Measurements from ENCODE around the gene ZNF135.

The ZNF135 gene

GRCh38 chr19:58037927-58038687 lies 21.0 kb upstream of the ZNF135 start:
- no peak overlapping the region for H3K4me3 Mint-ChIP-seq
- no peak overlapping the region for H3K27ac Mint-ChIP-seq (ENCODE audit: low read depth)
- H3K9me3 Mint-ChIP-seq = peaks cover 27% of the 10 kb centered on the region
- DNase-seq (ENCODE audit: low spot score in 2 of 2) (no peak), ATAC-seq (replicated peaks; ENCODE audit: extremely low read depth, poor library complexity, severe bottlenecking) (no peak)
- peaks cover 21% of the 10 kb centered on the region for H3K27me3 Mint-ChIP-seq
- no peaks in the 10 kb centered on the region for H3K36me3 Mint-ChIP-seq (ENCODE audit: insufficient read depth)
- H3K4me1 Mint-ChIP-seq = no peaks in the 10 kb centered on the region

GRCh38 chr19:58038688-58039204 lies 20.3 kb upstream of the ZNF135 start:
- Mint-ChIP-seq H3K9me3 (peaks cover 27% of the 10 kb centered on the region), H3K27ac (ENCODE audit: low read depth) (no peak overlapping the region), H3K36me3 (ENCODE audit: insufficient read depth) (no peaks in the 10 kb centered on the region), H3K27me3 (peaks cover 21% of the 10 kb centered on the region), H3K4me1 (no peaks in the 10 kb centered on the region), H3K4me3 (no peak overlapping the region)
- DNase-seq (ENCODE audit: low spot score in 2 of 2) (no peak), ATAC-seq (replicated peaks; ENCODE audit: extremely low read depth, poor library complexity, severe bottlenecking) (no peak)

GRCh38 chr19:58040751-58041525 lies 18.1 kb upstream of the ZNF135 start:
- Mint-ChIP-seq H3K36me3 (ENCODE audit: insufficient read depth) (no peaks in the 10 kb centered on the region), H3K27ac (ENCODE audit: low read depth) (no peak overlapping the region), H3K27me3 (peaks cover 5% of the 10 kb centered on the region), H3K4me3 (no peak overlapping the region), H3K4me1 (no peaks in the 10 kb centered on the region), H3K9me3 (peaks cover 18% of the 10 kb centered on the region)
- ATAC-seq (replicated peaks; ENCODE audit: extremely low read depth, poor library complexity, severe bottlenecking) (no peak), DNase-seq (ENCODE audit: low spot score in 2 of 2) (no peak)

GRCh38 chr19:58042495-58043340 lies 16.4 kb upstream of the ZNF135 start:
- ATAC-seq (replicated peaks; ENCODE audit: extremely low read depth, poor library complexity, severe bottlenecking) (no peak), DNase-seq (ENCODE audit: low spot score in 2 of 2) (no peak)
- H3K27me3 Mint-ChIP-seq = no peaks in the 10 kb centered on the region
- H3K36me3 Mint-ChIP-seq (ENCODE audit: insufficient read depth) = no peaks in the 10 kb centered on the region
- H3K27ac Mint-ChIP-seq (ENCODE audit: low read depth) = no peak overlapping the region
- H3K4me1 Mint-ChIP-seq = no peaks in the 10 kb centered on the region
- H3K9me3 Mint-ChIP-seq = peaks cover 18% of the 10 kb centered on the region
- H3K4me3 Mint-ChIP-seq = no peak overlapping the region

- Mint-ChIP-seq H3K27ac (ENCODE audit: low read depth) (no peak overlapping the region), H3K9me3 (peaks cover 15% of the 10 kb centered on the region), H3K4me1 (no peaks in the 10 kb centered on the region), H3K27me3 (no peaks in the 10 kb centered on the region), H3K36me3 (ENCODE audit: insufficient read depth) (no peaks in the 10 kb centered on the region), H3K4me3 (no peak overlapping the region)
- ATAC-seq (replicated peaks; ENCODE audit: extremely low read depth, poor library complexity, severe bottlenecking) (no peak), DNase-seq (ENCODE audit: low spot score in 2 of 2) (no peak)
These were observed 14.7 kb upstream of the ZNF135 start for GRCh38 chr19:58044391-58044790.

GRCh38 chr19:58044886-58045285 lies 14.2 kb upstream of the ZNF135 start:
- DNase-seq (ENCODE audit: low spot score in 2 of 2) (no peak), ATAC-seq (replicated peaks; ENCODE audit: extremely low read depth, poor library complexity, severe bottlenecking) (no peak)
- Mint-ChIP-seq H3K36me3 (ENCODE audit: insufficient read depth) (no peaks in the 10 kb centered on the region), H3K4me3 (no peak overlapping the region), H3K27me3 (no peaks in the 10 kb centered on the region), H3K9me3 (peaks cover 17% of the 10 kb centered on the region), H3K27ac (ENCODE audit: low read depth) (no peak overlapping the region), H3K4me1 (no peaks in the 10 kb centered on the region)

- ATAC-seq (replicated peaks; ENCODE audit: extremely low read depth, poor library complexity, severe bottlenecking) (no peak), DNase-seq (ENCODE audit: low spot score in 2 of 2) (no peak)
- Mint-ChIP-seq H3K4me3 (no peak overlapping the region), H3K9me3 (peaks cover 17% of the 10 kb centered on the region), H3K27ac (ENCODE audit: low read depth) (no peak overlapping the region), H3K4me1 (no peaks in the 10 kb centered on the region), H3K36me3 (ENCODE audit: insufficient read depth) (no peaks in the 10 kb centered on the region), H3K27me3 (no peaks in the 10 kb centered on the region)
These were observed 13.6 kb upstream of the ZNF135 start for GRCh38 chr19:58045411-58046050.

GRCh38 chr19:58046856-58047255 lies 12.2 kb upstream of the ZNF135 start:
- no peak for ATAC-seq (replicated peaks; ENCODE audit: extremely low read depth, poor library complexity, severe bottlenecking)
- Mint-ChIP-seq H3K36me3 (ENCODE audit: insufficient read depth) (no peaks in the 10 kb centered on the region), H3K9me3 (peaks cover 25% of the 10 kb centered on the region), H3K27ac (ENCODE audit: low read depth) (no peak overlapping the region), H3K4me1 (no peaks in the 10 kb centered on the region), H3K27me3 (no peaks in the 10 kb centered on the region), H3K4me3 (no peak overlapping the region)
- no peak for DNase-seq (ENCODE audit: low spot score in 2 of 2)

- no peak for DNase-seq (ENCODE audit: low spot score in 2 of 2)
- Mint-ChIP-seq H3K4me1 (no peaks in the 10 kb centered on the region), H3K4me3 (no peak overlapping the region), H3K27ac (ENCODE audit: low read depth) (no peak overlapping the region), H3K27me3 (no peaks in the 10 kb centered on the region), H3K9me3 (peaks cover 25% of the 10 kb centered on the region), H3K36me3 (ENCODE audit: insufficient read depth) (no peaks in the 10 kb centered on the region)
- no peak for ATAC-seq (replicated peaks; ENCODE audit: extremely low read depth, poor library complexity, severe bottlenecking)
These were observed 11.4 kb upstream of the ZNF135 start for GRCh38 chr19:58047672-58048071.

- Mint-ChIP-seq H3K27me3 (peaks cover 22% of the 10 kb centered on the region), H3K9me3 (peaks cover 25% of the 10 kb centered on the region)
These were observed 6.8 kb upstream of the ZNF135 start for GRCh38 chr19:58052256-58052655.

GRCh38 chr19:58053480-58054156 lies 5.5 kb upstream of the ZNF135 start:
- H3K4me3 Mint-ChIP-seq = no peak overlapping the region
- no peaks in the 10 kb centered on the region for H3K4me1 Mint-ChIP-seq
- H3K9me3 Mint-ChIP-seq = peaks cover 25% of the 10 kb centered on the region
- no peak for DNase-seq (ENCODE audit: low spot score in 2 of 2)
- ATAC-seq (replicated peaks; ENCODE audit: extremely low read depth, poor library complexity, severe bottlenecking) = no peak
- peaks cover 22% of the 10 kb centered on the region for H3K27me3 Mint-ChIP-seq
- H3K27ac Mint-ChIP-seq (ENCODE audit: low read depth) = no peak overlapping the region
- peaks cover 4% of the 10 kb centered on the region for H3K36me3 Mint-ChIP-seq (ENCODE audit: insufficient read depth)

More at GRCh38 chr19:58052256-58052655, 6.8 kb upstream of the ZNF135 start:
- DNase-seq (ENCODE audit: low spot score in 2 of 2) (no peak), ATAC-seq (replicated peaks; ENCODE audit: extremely low read depth, poor library complexity, severe bottlenecking) (no peak)
- H3K4me1 Mint-ChIP-seq = no peaks in the 10 kb centered on the region
- H3K27ac Mint-ChIP-seq (ENCODE audit: low read depth) = no peak overlapping the region
- H3K36me3 Mint-ChIP-seq (ENCODE audit: insufficient read depth) = peaks cover 4% of the 10 kb centered on the region
- H3K4me3 Mint-ChIP-seq = no peak overlapping the region
